AML-193 (cell line): ENCODE data around the gene SVBP.

Experiments used
- DNase-seq, 2 experiments: peaks; one replicate each; lab custom pipeline; 2025; lab: John Stamatoyannopoulos, UW

The SVBP gene

GRCh38 chr1:42806171-42806570, 11.0 kb downstream of the SVBP start:
- no peak for DNase-seq

GRCh38 chr1:42801832-42802473, 15.2 kb downstream of the SVBP start:
- no peak for DNase-seq

GRCh38 chr1:42797979-42798378, 19.2 kb downstream of the SVBP start:
- DNase-seq, result no peak

- DNase-seq, result no peak
Observed at GRCh38 chr1:42797414-42797813, 19.8 kb downstream of the SVBP start.

GRCh38 chr1:42793824-42794223, 23.4 kb downstream of the SVBP start:
- DNase-seq, result no peak

- DNase-seq, result no peak
Observed at GRCh38 chr1:42788021-42788420, 29.2 kb downstream of the SVBP start.

- no peak for DNase-seq
Observed at GRCh38 chr1:42786097-42786496, 31.1 kb downstream of the SVBP start.

- DNase-seq, result no peak
Observed at GRCh38 chr1:42784946-42785693, 32.1 kb downstream of the SVBP start, which contains the start of gene TMEM269. Gene TMEM269, plus strand, starts transcription at chr1:42784991. Its CDS starts 4,903 bp downstream, at chr1:42789894.

GRCh38 chr1:42784547-42784945, 32.7 kb downstream of the SVBP start:
- no peak for DNase-seq

- no peak for DNase-seq
Observed at GRCh38 chr1:42783092-42783491, 34.1 kb downstream of the SVBP start.

GRCh38 chr1:42780176-42780575, 37.0 kb downstream of the SVBP start:
- DNase-seq, result no peak

GRCh38 chr1:42779725-42780124, 37.5 kb downstream of the SVBP start:
- DNase-seq, result no peak

- DNase-seq, result peak; percentile 17 to 24
Observed at GRCh38 chr1:42777852-42778251, 39.3 kb downstream of the SVBP start.

- DNase-seq, result no peak
Observed at GRCh38 chr1:42776502-42776901, 40.7 kb downstream of the SVBP start.

- no peak for DNase-seq
Observed at GRCh38 chr1:42774928-42775526, 42.2 kb downstream of the SVBP start.

- DNase-seq, result no peak
Observed at GRCh38 chr1:42773420-42773819, 43.8 kb downstream of the SVBP start.

- no peak for DNase-seq
Observed at GRCh38 chr1:42769811-42770210, 47.4 kb downstream of the SVBP start.

GRCh38 chr1:42768172-42768571, 49.0 kb downstream of the SVBP start:
- no peak for DNase-seq

GRCh38 chr1:42767510-42768000, 49.6 kb downstream of the SVBP start:
- peak; percentile 14 to 25 for DNase-seq

- DNase-seq, result peak; percentile 97
Observed at GRCh38 chr1:42766741-42767509, 50.3 kb downstream of the SVBP start, which contains the start of the genes C1orf50 and P3H1. Gene C1orf50, plus strand, starts transcription at chr1:42767249. Its CDS starts 63 bp downstream, at chr1:42767312. Gene P3H1, minus strand, starts transcription at chr1:42767028. Its CDS starts 57 bp downstream, at chr1:42766971.

- peak; percentile 32 to 53 for DNase-seq
Observed at GRCh38 chr1:42765832-42766740, 51.1 kb downstream of the SVBP start.
